IMR-90 (cell line): Measurements from ENCODE around the gene SENP7. TPM values are rescaled to one million over a fixed set of nuclear protein-coding genes. Genes with fewer than 3 reads are reported as not detected.

Experiments used
- ATAC-seq: fragments of 200-7000 bp; cut with Tn5 transposase; 2 replicates; pipeline ENCODE4 v1.9.1; 2020; ENCODE audit warnings: low read depth, mild to moderate bottlenecking, moderate library complexity
- BruUV-seq: library from RNA; stranded (reverse); fragments of 400-500 nt; replicated peaks from 2 replicates; lab custom pipeline; 2021; lab: Mats Ljungman, UMichigan
- CTCF ChIA-PET: fragments of 300-600 bp; formaldehyde crosslinking; extraction: SDS; loops from one replicate; lab custom pipeline; 2021; ENCODE audit warnings: antibody characterized with exemption; lab: Yijun Ruan, JAX
- POLR2A ChIA-PET: fragments of 300-600 bp; sonication (Branson Sonifier 250); formaldehyde crosslinking; loops from one replicate; lab custom pipeline; 2022; ENCODE audit warnings: antibody characterized with exemption; ENCODE audit not compliant: unreplicated experiment; lab: Charles Lee
- DNase-seq: peaks from one replicate; pipeline ENCODE4 v3.0.0; 2013
- H2AFZ ChIP-seq: replicated peaks from 2 replicates; pipeline ENCODE3; 2013; ENCODE audit warnings: low read length, mild to moderate bottlenecking; ENCODE audit not compliant: poor library complexity
- H2AK5ac ChIP-seq: 2 replicates; pipeline ENCODE4 v1.6.1; 2013; ENCODE audit warnings: low read depth, low read length, inconsistent platforms
- H2AK9ac ChIP-seq: replicated peaks from 2 replicates; pipeline ENCODE3; 2013; ENCODE audit warnings: mild to moderate bottlenecking, low read depth, low read length, moderate library complexity; ENCODE audit not compliant: poor library complexity
- H2BK120ac ChIP-seq: 2 replicates; pipeline ENCODE4 v1.6.1; 2013; ENCODE audit warnings: low read depth, low read length, inconsistent platforms
- H2BK15ac ChIP-seq: 3 replicates; pipeline ENCODE4 v1.6.1; 2013; ENCODE audit warnings: low read depth, low read length, inconsistent platforms
- H2BK20ac ChIP-seq: 2 replicates; pipeline ENCODE4 v1.6.1; 2013; ENCODE audit warnings: low read depth, mild to moderate bottlenecking, inconsistent platforms, low read length, moderate library complexity
- H2BK5ac ChIP-seq: 2 replicates; pipeline ENCODE4 v1.6.1; 2013; ENCODE audit warnings: mild to moderate bottlenecking, low read depth, low read length, inconsistent platforms; ENCODE audit not compliant: poor library complexity, severe bottlenecking
- H3K14ac ChIP-seq: replicated peaks from 2 replicates; pipeline ENCODE4 v1.6.1; 2013; ENCODE audit warnings: low read depth, low read length, inconsistent platforms
- H3K18ac ChIP-seq: 2 replicates; pipeline ENCODE4 v1.6.1; 2013; ENCODE audit warnings: low read depth, low read length, control low read depth
- H3K23ac ChIP-seq: 2 replicates; pipeline ENCODE4 v1.6.1; 2013; ENCODE audit warnings: low read depth, low read length, inconsistent platforms
- H3K27ac ChIP-seq: 2 replicates; pipeline ENCODE4 v1.5.1; 2013; ENCODE audit warnings: mild to moderate bottlenecking, control low read depth, low read length; ENCODE audit not compliant: insufficient read depth
- H3K27me3 ChIP-seq: 2 replicates; pipeline ENCODE4 v1.6.1; 2013; ENCODE audit warnings: low read length; ENCODE audit not compliant: control insufficient read depth, insufficient read depth
- H3K36me3 ChIP-seq: 2 replicates; pipeline ENCODE4 v1.6.1; 2013; ENCODE audit warnings: low read length, mixed read lengths; ENCODE audit not compliant: control insufficient read depth, insufficient read depth
- H3K4ac ChIP-seq: 2 replicates; pipeline ENCODE4 v1.6.1; 2013; ENCODE audit warnings: low read depth, low read length, inconsistent platforms
- H3K4me1 ChIP-seq: 2 replicates; pipeline ENCODE4 v1.6.1; 2013; ENCODE audit warnings: low read length, mixed read lengths; ENCODE audit not compliant: control insufficient read depth, insufficient read depth
- H3K4me2 ChIP-seq: 2 replicates; pipeline ENCODE4 v1.6.1; 2013; ENCODE audit warnings: low read depth, mild to moderate bottlenecking, control low read depth, low read length, moderate library complexity
- H3K4me3 ChIP-seq: 2 replicates; pipeline ENCODE4 v1.5.1; 2013; ENCODE audit warnings: low read depth, mild to moderate bottlenecking, control low read depth, low read length, moderate library complexity; ENCODE audit not compliant: insufficient read depth
- H3K56ac ChIP-seq: 2 replicates; pipeline ENCODE4 v1.6.1; 2013; ENCODE audit warnings: low read length, inconsistent platforms; ENCODE audit not compliant: insufficient read depth; ENCODE audit errors: extremely low read depth
- H3K79me1 ChIP-seq, 2 experiments: 2 replicates each; pipeline ENCODE4 v1.6.1; 2013; ENCODE audit warnings: low read length in 2 of 2, inconsistent platforms in 1 of 2, low read depth in 1 of 2
- H3K9ac ChIP-seq: 2 replicates; pipeline ENCODE4 v1.6.1; 2013; ENCODE audit warnings: low read depth, low read length, control low read depth
- H3K9me1 ChIP-seq: 2 replicates; pipeline ENCODE4 v1.6.1; 2013; ENCODE audit warnings: low read length, inconsistent platforms; ENCODE audit not compliant: insufficient read depth
- H3K9me3 ChIP-seq: 2 replicates; pipeline ENCODE4 v1.6.1; 2013; ENCODE audit warnings: low read length; ENCODE audit not compliant: control insufficient read depth, insufficient read depth
- H4K20me1 ChIP-seq: 2 replicates; pipeline ENCODE4 v1.6.1; 2013; ENCODE audit warnings: low read length, inconsistent platforms; ENCODE audit not compliant: insufficient read depth
- H4K5ac ChIP-seq: 2 replicates; pipeline ENCODE4 v1.6.1; 2013; ENCODE audit warnings: mild to moderate bottlenecking, low read depth, low read length, control low read depth
- H4K8ac ChIP-seq, 2 experiments: 2 replicates each; pipeline ENCODE4 v1.6.1; 2013; ENCODE audit warnings: low read depth in 2 of 2, low read length in 2 of 2, control low read depth in 1 of 2, inconsistent platforms in 1 of 2
- H4K91ac ChIP-seq: 2 replicates; pipeline ENCODE4 v1.6.1; 2013; ENCODE audit warnings: low read depth, low read length, inconsistent platforms; ENCODE audit not compliant: insufficient read depth
- BHLHE40 ChIP-seq: fragments of 150-350 bp; IDR thresholded peaks from 2 replicates; pipeline ENCODE4 v1.6.1; 2016; ENCODE audit warnings: mild to moderate bottlenecking, low read depth, low read length
- CEBPB ChIP-seq: IDR thresholded peaks from 2 replicates; pipeline ENCODE4 v1.6.1; 2012; ENCODE audit warnings: low read depth, low read length, improper control_type of control experiment
- ELK1 ChIP-seq: fragments of 150-350 bp; IDR thresholded peaks from 2 replicates; pipeline ENCODE4 v1.6.1; 2016; ENCODE audit warnings: low read depth, mild to moderate bottlenecking, low read length, moderate library complexity, borderline replicate concordance
- FOS ChIP-seq: fragments of 150-350 bp; IDR thresholded peaks from 2 replicates; pipeline ENCODE4 v1.6.1; 2016; ENCODE audit warnings: low read depth, low read length
- MAFK ChIP-seq: IDR thresholded peaks from 2 replicates; pipeline ENCODE4 v1.6.1; 2012; ENCODE audit warnings: low read depth, low read length, improper control_type of control experiment
- NFE2L2 ChIP-seq: fragments of 150-350 bp; IDR thresholded peaks from 2 replicates; pipeline ENCODE4 v1.6.1; 2016; ENCODE audit warnings: low read depth, mild to moderate bottlenecking, low read length
- POLR2A ChIP-seq: IDR thresholded peaks from 2 replicates; pipeline ENCODE4 v1.6.1; 2012; ENCODE audit warnings: mild to moderate bottlenecking, low read depth, low read length
- RCOR1 ChIP-seq: IDR thresholded peaks from 2 replicates; pipeline ENCODE4 v1.6.1; 2012; ENCODE audit warnings: mild to moderate bottlenecking, low read length, improper control_type of control experiment; ENCODE audit not compliant: insufficient replicate concordance
- SMC3 ChIP-seq: fragments of 150-350 bp; IDR thresholded peaks from 2 replicates; pipeline ENCODE4 v1.6.1; 2016; ENCODE audit warnings: low read depth, mild to moderate bottlenecking, antibody characterized with exemption, low read length, moderate library complexity
- WGBS, 2 experiments: methylation state at CpG; one replicate each; pipeline versions ENCODE4 v1.1.5 to v1.1.7; 2013; ENCODE audit warnings: missing lambda C conversion rate in 2 of 2; ENCODE audit not compliant: insufficient read length in 1 of 2; ENCODE audit errors: extremely low coverage in 2 of 2; 5-methylcytosine and 5-hydroxymethylcytosine counted together
- dilution Hi-C: fragments of 300-500 bp; cut with HindIII; formaldehyde crosslinking; loops from one replicate; pipeline ENCODE4 v1.14.3; 2018; ENCODE audit warnings: low sequenced_read_pairs; ENCODE audit not compliant: unreplicated experiment
- in situ Hi-C: fragments of 300-500 bp; cut with MboI; formaldehyde crosslinking; loops from 3 replicates; pipeline ENCODE4 v1.14.3; 2019; ENCODE audit warnings: low sequenced_read_pairs, inconsistent platforms, mixed read lengths
- intact Hi-C: fragments of 100-400 bp; cut with micrococcal nuclease; formaldehyde crosslinking; loops from 2 replicates; pipeline ENCODE4 v1.10.0; 2022
- polyA plus RNA-seq, 3 experiments: library from polyadenylated mRNA; depleted of rRNA; stranded (reverse); fragments of >200 nt; gene quantifications; 2 replicates each; pipeline ENCODE4 v1.2.3, GENCODE V29; 2012; ENCODE audit warnings: low replicate concordance in 1 of 3
- total RNA-seq: library from RNA; depleted of rRNA; stranded (reverse); fragments of >200 nt; gene quantifications from 2 replicates; pipeline ENCODE4 v1.2.3, GENCODE V29; 2012
- TF ChIP-seq, protein P1 (sequence below): fragments of 150-350 bp; IDR thresholded peaks from 2 replicates; pipeline ENCODE4 v1.6.1; 2017; ENCODE audit warnings: mild to moderate bottlenecking, antibody characterized with exemption, low read length, low read depth

The SENP7 gene
- total and polyA plus RNA-seq, 2 of the 4 experiments (the other 2 are of a cell fraction): 5.5 to 8.4 TPM

DNA sequence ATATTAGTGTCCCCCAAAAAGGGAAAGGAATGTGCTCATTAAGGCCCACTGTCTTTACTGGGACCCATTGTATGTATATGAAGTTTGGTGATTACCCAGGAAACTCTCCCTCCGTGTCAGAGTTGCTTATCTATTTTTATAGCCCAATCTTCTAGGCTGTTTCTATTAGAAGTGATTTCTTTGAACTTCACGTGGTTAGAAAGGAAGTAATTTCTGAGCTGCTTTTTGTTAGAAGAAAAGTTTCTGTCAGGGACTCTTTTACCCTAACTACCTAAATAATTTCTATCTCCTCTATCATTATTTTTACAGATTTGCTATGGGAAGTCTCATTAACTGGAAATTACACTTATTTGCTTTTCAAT lies 17.7 kb upstream of the SENP7 start (continued):
- TF ChIP-seq FOS: no peak
- no peak for TF ChIP-seq NFE2L2
- no peak for TF ChIP-seq POLR2A
- no peak for TF ChIP-seq MAFK
- TF ChIP-seq BHLHE40: no peak

GRCh38 chr3:101529816-101530685 lies 17.0 kb upstream of the SENP7 start:
- BruUV-seq: no TSS peak
- in situ Hi-C loops: no loop called here
- Histone ChIP-seq H3K79me1 (no peaks in the 10 kb centered on the region), H4K8ac (no peak overlapping the region), H3K4me3 (no peak overlapping the region), H3K18ac (no peak overlapping the region), H3K56ac (no peak overlapping the region), H2AK5ac (no peak overlapping the region), H3K9me1 (no peaks in the 10 kb centered on the region), H4K91ac (no peak overlapping the region), H2BK120ac (no peak overlapping the region), H4K20me1 (no peaks in the 10 kb centered on the region), H3K23ac (no peak overlapping the region), H3K4ac (no peak overlapping the region), H2BK5ac (no peak overlapping the region), H3K9ac (no peak overlapping the region), H3K4me1 (peaks cover 2% of the 10 kb centered on the region), H4K5ac (no peak overlapping the region), H3K27me3 (no peaks in the 10 kb centered on the region; the same call in 1 of the 2 replicates), H2BK15ac (no peak overlapping the region), H3K4me2 (no peak overlapping the region), H2BK20ac (no peak overlapping the region), H3K9me3 (no peaks in the 10 kb centered on the region), H2AFZ (no peak overlapping the region), H3K14ac (no peak overlapping the region), H3K36me3 (no peaks in the 10 kb centered on the region), H3K27ac (no peak overlapping the region), H2AK9ac (no peak overlapping the region)
- ATAC-seq: no peak
- WGBS, 2 experiments: no CpG with 5 or more reads among the region's 4 CpGs
- POLR2A ChIA-PET: no interaction called here
- DNase-seq: no peak
- intact Hi-C loops: no loop called here
- TF ChIP-seq BHLHE40: no peak
- TF ChIP-seq CEBPB: no peak
- TF ChIP-seq RCOR1: no peak
- no peak for TF ChIP-seq ELK1
- TF ChIP-seq SMC3: no peak
- no peak for TF ChIP-seq MAFK
- no peak for TF ChIP-seq FOS
- TF ChIP-seq NFE2L2: no peak
- TF ChIP-seq, protein P1, sequence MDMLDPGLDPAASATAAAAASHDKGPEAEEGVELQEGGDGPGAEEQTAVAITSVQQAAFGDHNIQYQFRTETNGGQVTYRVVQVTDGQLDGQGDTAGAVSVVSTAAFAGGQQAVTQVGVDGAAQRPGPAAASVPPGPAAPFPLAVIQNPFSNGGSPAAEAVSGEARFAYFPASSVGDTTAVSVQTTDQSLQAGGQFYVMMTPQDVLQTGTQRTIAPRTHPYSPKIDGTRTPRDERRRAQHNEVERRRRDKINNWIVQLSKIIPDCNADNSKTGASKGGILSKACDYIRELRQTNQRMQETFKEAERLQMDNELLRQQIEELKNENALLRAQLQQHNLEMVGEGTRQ: no peak
- CTCF ChIA-PET: interaction anchor here (0.6 kb wide), 1 partner anchor 95 kb away, joined by 6 read pairs; no protein-coding TSS in a partner anchor
- dilution Hi-C loops: no loop called here
